Measurements from ENCODE around the gene ABCF1. TPM values are rescaled to one million over a fixed set of nuclear protein-coding genes. Genes with fewer than 3 reads are reported as not detected.

The ABCF1 gene
- total RNA-seq, 2 donors from 2014 or later: 43.6 to 61.3 TPM

- intact Hi-C loops (cut with DNase I): loop anchor here (5.0 kb wide), 1 partner anchor 57 kb away; no protein-coding TSS in a partner anchor
- Histone ChIP-seq H3K27ac (no peak overlapping the region), H3K36me3 (peaks cover 52% of the 10 kb centered on the region), H3K27me3 (no peaks in the 10 kb centered on the region), H3K9ac (ENCODE audit: low read depth in 2 of 2, low read length in 2 of 2) (no peak overlapping the region), H3K4me1 (no peaks in the 10 kb centered on the region), H3K4me3 (no peak overlapping the region), H3K9me3 (no peaks in the 10 kb centered on the region)
- TF ChIP-seq, protein P1, sequence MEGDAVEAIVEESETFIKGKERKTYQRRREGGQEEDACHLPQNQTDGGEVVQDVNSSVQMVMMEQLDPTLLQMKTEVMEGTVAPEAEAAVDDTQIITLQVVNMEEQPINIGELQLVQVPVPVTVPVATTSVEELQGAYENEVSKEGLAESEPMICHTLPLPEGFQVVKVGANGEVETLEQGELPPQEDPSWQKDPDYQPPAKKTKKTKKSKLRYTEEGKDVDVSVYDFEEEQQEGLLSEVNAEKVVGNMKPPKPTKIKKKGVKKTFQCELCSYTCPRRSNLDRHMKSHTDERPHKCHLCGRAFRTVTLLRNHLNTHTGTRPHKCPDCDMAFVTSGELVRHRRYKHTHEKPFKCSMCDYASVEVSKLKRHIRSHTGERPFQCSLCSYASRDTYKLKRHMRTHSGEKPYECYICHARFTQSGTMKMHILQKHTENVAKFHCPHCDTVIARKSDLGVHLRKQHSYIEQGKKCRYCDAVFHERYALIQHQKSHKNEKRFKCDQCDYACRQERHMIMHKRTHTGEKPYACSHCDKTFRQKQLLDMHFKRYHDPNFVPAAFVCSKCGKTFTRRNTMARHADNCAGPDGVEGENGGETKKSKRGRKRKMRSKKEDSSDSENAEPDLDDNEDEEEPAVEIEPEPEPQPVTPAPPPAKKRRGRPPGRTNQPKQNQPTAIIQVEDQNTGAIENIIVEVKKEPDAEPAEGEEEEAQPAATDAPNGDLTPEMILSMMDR (IDR thresholded peaks at IDR 0.05): no peak
- DNase-seq: no peak
Observed at GRCh38 chr6:30603961-30604360, 32.7 kb downstream of the ABCF1 start.

GRCh38 chr6:30610065-30610464, 38.8 kb downstream of the ABCF1 start:
- intact Hi-C loops (cut with DNase I): no loop called here
- H3K36me3 ChIP-seq: peaks cover 28% of the 10 kb centered on the region
- no peak overlapping the region for H3K4me3 ChIP-seq
- no peaks in the 10 kb centered on the region for H3K9me3 ChIP-seq
- H3K27ac ChIP-seq: no peak overlapping the region
- peaks cover 4% of the 10 kb centered on the region for H3K4me1 ChIP-seq
- no peaks in the 10 kb centered on the region for H3K27me3 ChIP-seq
- H3K9ac ChIP-seq (ENCODE audit: low read depth in 2 of 2, low read length in 2 of 2): peak overlapping the region in 1 of 2 donors; percentile 23
- DNase-seq: no peak
- TF ChIP-seq, protein P1 (IDR thresholded peaks at IDR 0.05): no peak

- H3K4me3 ChIP-seq: no peak overlapping the region
- TF ChIP-seq, protein P1 (IDR thresholded peaks at IDR 0.05): no peak
- no peak overlapping the region for H3K27ac ChIP-seq
- no peak overlapping the region for H3K9ac ChIP-seq (ENCODE audit: low read depth in 2 of 2, low read length in 2 of 2)
- no peaks in the 10 kb centered on the region for H3K27me3 ChIP-seq
- DNase-seq: no peak
- intact Hi-C loops (cut with DNase I): no loop called here
- H3K4me1 ChIP-seq: peaks cover 4% of the 10 kb centered on the region
- peaks cover 19% of the 10 kb centered on the region for H3K36me3 ChIP-seq
- no peaks in the 10 kb centered on the region for H3K9me3 ChIP-seq
Observed at GRCh38 chr6:30611150-30611855, 40.1 kb downstream of the ABCF1 start.

- DNase-seq: no peak
- TF ChIP-seq, protein P1 (IDR thresholded peaks at IDR 0.05): no peak
- intact Hi-C loops (cut with DNase I): no loop called here
- H3K4me3 ChIP-seq: no peak overlapping the region
- no peaks in the 10 kb centered on the region for H3K27me3 ChIP-seq
- no peaks in the 10 kb centered on the region for H3K9me3 ChIP-seq
- H3K9ac ChIP-seq (ENCODE audit: low read depth in 2 of 2, low read length in 2 of 2): no peak overlapping the region
- peaks cover 4% of the 10 kb centered on the region for H3K4me1 ChIP-seq
- H3K27ac ChIP-seq: no peak overlapping the region
- peaks cover 14% of the 10 kb centered on the region for H3K36me3 ChIP-seq
Observed at GRCh38 chr6:30611856-30612194, 40.6 kb downstream of the ABCF1 start.

DNA sequence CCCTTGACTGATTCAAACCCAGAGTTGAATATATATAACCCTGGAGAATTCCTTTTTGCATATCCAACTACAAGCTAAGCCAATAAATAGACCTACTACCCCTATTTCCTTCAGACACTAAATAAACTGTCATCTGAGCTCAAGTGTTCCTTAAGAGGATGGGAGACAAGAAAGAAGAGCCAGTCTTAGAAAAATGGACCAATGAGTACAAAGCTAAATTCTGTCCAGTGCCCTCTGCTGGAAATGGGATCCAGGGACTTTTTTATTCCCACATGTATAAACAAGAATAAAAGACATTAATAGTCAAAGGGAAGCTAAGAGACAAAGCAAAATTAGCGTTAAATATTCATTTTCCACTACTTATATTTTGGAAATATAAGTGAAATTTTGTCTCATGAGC, 41.0 kb downstream of the ABCF1 start:
- TF ChIP-seq, protein P1 (IDR thresholded peaks at IDR 0.05): no peak
- intact Hi-C loops (cut with DNase I): no loop called here
- peaks cover 12% of the 10 kb centered on the region for H3K36me3 ChIP-seq
- no peak overlapping the region for H3K27ac ChIP-seq
- DNase-seq: no peak
- no peak overlapping the region for H3K4me3 ChIP-seq
- no peaks in the 10 kb centered on the region for H3K27me3 ChIP-seq
- H3K4me1 ChIP-seq: peaks cover 4% of the 10 kb centered on the region
- no peaks in the 10 kb centered on the region for H3K9me3 ChIP-seq
- H3K9ac ChIP-seq (ENCODE audit: low read depth in 2 of 2, low read length in 2 of 2): no peak overlapping the region
